Measurements from ENCODE around the gene ARMS2. TPM values are rescaled to one million over a fixed set of nuclear protein-coding genes. Genes with fewer than 3 reads are reported as not detected.

The ARMS2 gene
- total and polyA plus RNA-seq, 9 donors = not detected

GRCh38 chr10:122468926-122469781, 14.7 kb downstream of the ARMS2 start:
- peaks cover 9% of the 10 kb centered on the region for H3K4me1 ChIP-seq (ENCODE audit: control insufficient read depth, insufficient read depth, low read length)
- peak; percentile 45 for DNase-seq
- peaks cover 2% of the 10 kb centered on the region for H3K36me3 ChIP-seq (ENCODE audit: control insufficient read depth, insufficient read depth, low read length)
- 96% methylated on average over 2 of the region's 11 CpGs for WGBS (ENCODE audit: insufficient coverage)
- no peak overlapping the region for H3K4me3 ChIP-seq (ENCODE audit: low read length)
- H3K9me3 ChIP-seq (replicated peaks; ENCODE audit: control insufficient read depth, low read depth, low read length) = no peaks in the 10 kb centered on the region
- H3K27me3 ChIP-seq (ENCODE audit: control insufficient read depth, insufficient read depth, low read length) = peaks cover 21% of the 10 kb centered on the region
- H3K27ac ChIP-seq (ENCODE audit: low read length) = no peak overlapping the region

GRCh38 chr10:122469848-122470247, 15.4 kb downstream of the ARMS2 start:
- H3K36me3 ChIP-seq (ENCODE audit: control insufficient read depth, insufficient read depth, low read length) = peaks cover 2% of the 10 kb centered on the region
- no peaks in the 10 kb centered on the region for H3K9me3 ChIP-seq (replicated peaks; ENCODE audit: control insufficient read depth, low read depth, low read length)
- WGBS (ENCODE audit: insufficient coverage) = 100% methylated on average over 3 of the region's 4 CpGs
- DNase-seq = no peak
- H3K27me3 ChIP-seq (ENCODE audit: control insufficient read depth, insufficient read depth, low read length) = peaks cover 16% of the 10 kb centered on the region
- H3K27ac ChIP-seq (ENCODE audit: low read length) = no peak overlapping the region
- no peak overlapping the region for H3K4me3 ChIP-seq (ENCODE audit: low read length)
- H3K4me1 ChIP-seq (ENCODE audit: control insufficient read depth, insufficient read depth, low read length) = peaks cover 9% of the 10 kb centered on the region

- Histone ChIP-seq H3K36me3 (ENCODE audit: control insufficient read depth, insufficient read depth, low read length) (peaks cover 2% of the 10 kb centered on the region), H3K27me3 (ENCODE audit: control insufficient read depth, insufficient read depth, low read length) (peaks cover 9% of the 10 kb centered on the region), H3K4me1 (ENCODE audit: control insufficient read depth, insufficient read depth, low read length) (peaks cover 25% of the 10 kb centered on the region), H3K4me3 (ENCODE audit: low read length) (no peak overlapping the region), H3K9me3 (replicated peaks; ENCODE audit: control insufficient read depth, low read depth, low read length) (no peaks in the 10 kb centered on the region), H3K27ac (ENCODE audit: low read length) (no peak overlapping the region)
- WGBS (ENCODE audit: insufficient coverage) = 100% methylated on average over 2 of the region's 4 CpGs
- no peak for DNase-seq
Observed at GRCh38 chr10:122471531-122472177, 17.2 kb downstream of the ARMS2 start.

- H3K4me1 ChIP-seq (ENCODE audit: control insufficient read depth, insufficient read depth, low read length) = peaks cover 29% of the 10 kb centered on the region
- WGBS (ENCODE audit: insufficient coverage) = 73% methylated on average over 4 of the region's 8 CpGs
Observed at GRCh38 chr10:122473116-122473515, 18.7 kb downstream of the ARMS2 start.

GRCh38 chr10:122474131-122474818, 19.8 kb downstream of the ARMS2 start:
- 62% methylated on average over 5 of the region's 15 CpGs for WGBS (ENCODE audit: insufficient coverage)
- H3K27me3 ChIP-seq (ENCODE audit: control insufficient read depth, insufficient read depth, low read length) = peaks cover 9% of the 10 kb centered on the region
- peak; percentile 74 for DNase-seq
- H3K36me3 ChIP-seq (ENCODE audit: control insufficient read depth, insufficient read depth, low read length) = no peaks in the 10 kb centered on the region
- H3K27ac ChIP-seq (ENCODE audit: low read length) = peak overlapping the region; percentile 80
- no peaks in the 10 kb centered on the region for H3K9me3 ChIP-seq (replicated peaks; ENCODE audit: control insufficient read depth, low read depth, low read length)
- H3K4me3 ChIP-seq (ENCODE audit: low read length) = no peak overlapping the region
- H3K4me1 ChIP-seq (ENCODE audit: control insufficient read depth, insufficient read depth, low read length) = peaks cover 31% of the 10 kb centered on the region

More at GRCh38 chr10:122473116-122473515, 18.7 kb downstream of the ARMS2 start:
- Histone ChIP-seq H3K27ac (ENCODE audit: low read length) (no peak overlapping the region), H3K9me3 (replicated peaks; ENCODE audit: control insufficient read depth, low read depth, low read length) (no peaks in the 10 kb centered on the region), H3K36me3 (ENCODE audit: control insufficient read depth, insufficient read depth, low read length) (no peaks in the 10 kb centered on the region), H3K27me3 (ENCODE audit: control insufficient read depth, insufficient read depth, low read length) (peaks cover 9% of the 10 kb centered on the region), H3K4me3 (ENCODE audit: low read length) (no peak overlapping the region)
- DNase-seq = no peak

GRCh38 chr10:122475100-122475499, 20.6 kb downstream of the ARMS2 start:
- H3K9me3 ChIP-seq (replicated peaks; ENCODE audit: control insufficient read depth, low read depth, low read length) = no peaks in the 10 kb centered on the region
- H3K27ac ChIP-seq (ENCODE audit: low read length) = peak overlapping the region; percentile 75
- peaks cover 31% of the 10 kb centered on the region for H3K4me1 ChIP-seq (ENCODE audit: control insufficient read depth, insufficient read depth, low read length)
- H3K36me3 ChIP-seq (ENCODE audit: control insufficient read depth, insufficient read depth, low read length) = no peaks in the 10 kb centered on the region
- peak; percentile 87 for DNase-seq
- H3K27me3 ChIP-seq (ENCODE audit: control insufficient read depth, insufficient read depth, low read length) = peaks cover 9% of the 10 kb centered on the region
- 7% methylated on average over 5 of the region's 12 CpGs for WGBS (ENCODE audit: insufficient coverage)
- H3K4me3 ChIP-seq (ENCODE audit: low read length) = no peak overlapping the region

GRCh38 chr10:122475591-122476332, 21.3 kb downstream of the ARMS2 start:
- peak overlapping the region; percentile 72 for H3K27ac ChIP-seq (ENCODE audit: low read length)
- H3K9me3 ChIP-seq (replicated peaks; ENCODE audit: control insufficient read depth, low read depth, low read length) = no peaks in the 10 kb centered on the region
- 12% methylated on average over 9 of the region's 16 CpGs for WGBS (ENCODE audit: insufficient coverage)
- H3K36me3 ChIP-seq (ENCODE audit: control insufficient read depth, insufficient read depth, low read length) = no peaks in the 10 kb centered on the region
- H3K4me1 ChIP-seq (ENCODE audit: control insufficient read depth, insufficient read depth, low read length) = peaks cover 31% of the 10 kb centered on the region
- peaks cover 8% of the 10 kb centered on the region for H3K27me3 ChIP-seq (ENCODE audit: control insufficient read depth, insufficient read depth, low read length)
- DNase-seq = peak; percentile 45
- no peak overlapping the region for H3K4me3 ChIP-seq (ENCODE audit: low read length)

- H3K4me3 ChIP-seq (ENCODE audit: low read length) = no peak overlapping the region
- H3K4me1 ChIP-seq (ENCODE audit: control insufficient read depth, insufficient read depth, low read length) = peaks cover 31% of the 10 kb centered on the region
- H3K27me3 ChIP-seq (ENCODE audit: control insufficient read depth, insufficient read depth, low read length) = peaks cover 7% of the 10 kb centered on the region
- H3K36me3 ChIP-seq (ENCODE audit: control insufficient read depth, insufficient read depth, low read length) = no peaks in the 10 kb centered on the region
- H3K9me3 ChIP-seq (replicated peaks; ENCODE audit: control insufficient read depth, low read depth, low read length) = no peaks in the 10 kb centered on the region
- DNase-seq = no peak
- WGBS (ENCODE audit: insufficient coverage) = 56% methylated on average over 3 of the region's 6 CpGs
- peak overlapping the region; percentile 72 for H3K27ac ChIP-seq (ENCODE audit: low read length)
Observed at GRCh38 chr10:122476333-122476695, 21.9 kb downstream of the ARMS2 start.

- Histone ChIP-seq H3K4me1 (ENCODE audit: control insufficient read depth, insufficient read depth, low read length) (peaks cover 31% of the 10 kb centered on the region), H3K4me3 (ENCODE audit: low read length) (no peak overlapping the region), H3K27ac (ENCODE audit: low read length) (no peak overlapping the region), H3K9me3 (replicated peaks; ENCODE audit: control insufficient read depth, low read depth, low read length) (no peaks in the 10 kb centered on the region), H3K27me3 (ENCODE audit: control insufficient read depth, insufficient read depth, low read length) (peaks cover 5% of the 10 kb centered on the region), H3K36me3 (ENCODE audit: control insufficient read depth, insufficient read depth, low read length) (no peaks in the 10 kb centered on the region)
- DNase-seq = no peak
- WGBS (ENCODE audit: insufficient coverage) = 77% methylated on average over 5 of the region's 5 CpGs
Observed at GRCh38 chr10:122477436-122477835, 23.0 kb downstream of the ARMS2 start.

Data from muscle of leg (tissue), 11 donors.